HepG2 (cell line): Measurements from ENCODE around the gene ARL14EP. TPM values are rescaled to one million over a fixed set of nuclear protein-coding genes. Genes with fewer than 3 reads are reported as not detected.

Experiments used
- CAMTA2 ChIP-seq: sonication (generic); formaldehyde crosslinking; IDR thresholded peaks from 2 replicates; pipeline ENCODE4 v1.4.0; 2020; ENCODE audit warnings: mild to moderate bottlenecking, missing genetic modification reagents, borderline replicate concordance
- GATAD2A ChIP-seq: IDR thresholded peaks from 2 replicates; pipeline ENCODE4 v1.6.1; 2016
- SIN3A ChIP-seq: IDR thresholded peaks from 2 replicates; pipeline ENCODE4 v1.6.1; 2011; ENCODE audit warnings: low read depth, mild to moderate bottlenecking, control low read depth, low read length, borderline replicate concordance
- SNAI1 ChIP-seq: sonication (generic); formaldehyde crosslinking; IDR thresholded peaks from 2 replicates; pipeline ENCODE4 v1.5.0; 2020; ENCODE audit warnings: mild to moderate bottlenecking, missing genetic modification reagents, borderline replicate concordance
- TERF1 ChIP-seq: sonication (generic); formaldehyde crosslinking; IDR thresholded peaks from 2 replicates; pipeline ENCODE4 v1.8.0; 2022; ENCODE audit warnings: mild to moderate bottlenecking, missing genetic modification reagents, moderate library complexity
- ZBTB3 ChIP-seq: sonication (generic); formaldehyde crosslinking; IDR thresholded peaks from 2 replicates; pipeline ENCODE4 v1.4.0; 2020; ENCODE audit warnings: low read depth, mild to moderate bottlenecking, moderate library complexity, missing genetic modification reagents, borderline replicate concordance
- ZC3H4 ChIP-seq: sonication (generic); formaldehyde crosslinking; IDR thresholded peaks from 2 replicates; pipeline ENCODE4 v1.4.0; 2020; ENCODE audit warnings: missing genetic modification reagents, borderline replicate concordance
- ZNF501 ChIP-seq: sonication (generic); formaldehyde crosslinking; IDR thresholded peaks from 2 replicates; pipeline ENCODE4 v1.5.1; 2020; ENCODE audit warnings: mild to moderate bottlenecking, moderate library complexity, missing genetic modification reagents
- ZNF558 ChIP-seq: sonication (generic); formaldehyde crosslinking; IDR thresholded peaks from 2 replicates; pipeline ENCODE4 v1.9.0; 2022; ENCODE audit warnings: mild to moderate bottlenecking, missing genetic modification reagents, borderline replicate concordance
- ZNF768 ChIP-seq: sonication (generic); formaldehyde crosslinking; IDR thresholded peaks from 2 replicates; pipeline ENCODE4 v1.4.0; 2020; ENCODE audit warnings: missing genetic modification reagents
- ZNF839 ChIP-seq: sonication (generic); formaldehyde crosslinking; IDR thresholded peaks from 2 replicates; pipeline ENCODE4 v1.4.0; 2020; ENCODE audit warnings: missing genetic modification reagents, mild to moderate bottlenecking, borderline replicate concordance
- ZSCAN25 ChIP-seq: sonication (generic); formaldehyde crosslinking; IDR thresholded peaks from 2 replicates; pipeline ENCODE4 v1.8.0; 2022; ENCODE audit warnings: mild to moderate bottlenecking, missing genetic modification reagents
- polyA plus RNA-seq, 8 experiments: library from polyadenylated mRNA; depleted of rRNA in 3 of 8; stranded (reverse) in 7 of 8; unstranded in 1 of 8; fragments of >200 nt; fragmentation: Illumina TruSeq in 4 of 8; extraction: Trizol in 4 of 8; gene quantifications; 2 replicates each; pipeline versions ENCODE4 v1.2.1 to v1.2.3, GENCODE V29; 2011 to 2016; ENCODE audit warnings: low read depth in 4 of 8, missing spikeins in 1 of 8, mixed read lengths in 1 of 8; ENCODE audit not compliant: insufficient read depth in 1 of 8
- total RNA-seq, 5 experiments: library from RNA; depleted of rRNA; stranded (reverse); fragments of >200 nt; fragmentation: Illumina TruSeq; extraction: Trizol; gene quantifications; 2 replicates each; pipeline ENCODE4 v1.2.3, GENCODE V29; 2016; ENCODE audit warnings: low read depth in 1 of 5
- TF ChIP-seq, protein P1 (sequence below): sonication (generic); formaldehyde crosslinking; IDR thresholded peaks from 2 replicates; pipeline ENCODE4 v1.4.0; 2020; ENCODE audit warnings: missing genetic modification reagents
- TF ChIP-seq, protein P2 (sequence below): sonication (generic); formaldehyde crosslinking; IDR thresholded peaks from 2 replicates; pipeline ENCODE4 v1.4.0; 2020; ENCODE audit warnings: missing genetic modification reagents, borderline replicate concordance
- TF ChIP-seq, protein P3 (sequence below): IDR thresholded peaks from 2 replicates; pipeline ENCODE4 v1.6.1; 2016; ENCODE audit warnings: missing compliant biosample characterization, missing genetic modification reagents, borderline replicate concordance

Gene ARL14EP
- total and polyA plus RNA-seq, 2 of the 13 experiments (the other 11 are each of a cell fraction or from before 2014, with no cell fraction given): 9.8 to 15.4 TPM

DNA sequence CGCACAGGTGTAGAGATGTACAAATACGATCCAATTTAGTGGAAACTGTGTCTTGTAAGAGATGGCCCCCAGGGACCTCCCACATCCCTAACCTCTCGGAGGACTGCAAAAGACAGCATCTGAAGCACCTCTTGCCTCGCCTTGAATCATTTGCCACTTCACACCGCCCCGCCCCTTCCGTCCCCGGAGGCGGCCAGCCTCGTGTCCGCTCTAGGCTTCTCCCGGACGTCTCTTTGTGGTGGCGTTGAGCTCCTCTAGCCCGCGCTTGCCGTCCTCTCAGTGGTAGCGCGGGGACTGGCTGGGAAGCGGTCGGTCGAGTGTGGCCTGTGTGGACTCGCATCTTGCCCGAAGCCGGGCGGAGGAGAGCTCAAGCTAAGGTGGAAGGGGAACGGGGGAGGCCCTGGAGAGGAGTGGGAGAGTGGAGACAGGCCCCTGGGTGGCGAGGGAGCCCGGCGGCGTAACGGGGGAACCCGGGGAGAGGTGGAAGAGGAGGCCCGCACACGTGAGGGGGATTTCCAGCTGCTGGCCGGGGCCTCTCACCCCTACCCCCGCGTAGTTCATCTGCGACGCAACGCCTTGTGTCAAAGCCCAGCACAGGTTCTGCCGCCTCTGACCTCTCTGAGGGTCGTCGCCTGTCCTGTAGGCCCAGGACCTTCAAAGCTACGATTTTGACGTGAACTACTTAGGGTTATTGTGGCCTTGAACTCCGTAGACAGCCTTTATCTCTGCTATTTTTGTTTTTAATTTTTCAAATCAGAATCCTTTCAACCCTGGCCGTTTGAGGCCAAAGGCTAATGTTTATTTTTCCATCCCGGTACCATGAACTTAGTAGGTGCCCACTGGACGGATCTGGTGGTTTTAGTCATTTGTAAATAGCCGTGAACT lies at the start of gene ARL14EP (continued):
- TF ChIP-seq, protein P1, sequence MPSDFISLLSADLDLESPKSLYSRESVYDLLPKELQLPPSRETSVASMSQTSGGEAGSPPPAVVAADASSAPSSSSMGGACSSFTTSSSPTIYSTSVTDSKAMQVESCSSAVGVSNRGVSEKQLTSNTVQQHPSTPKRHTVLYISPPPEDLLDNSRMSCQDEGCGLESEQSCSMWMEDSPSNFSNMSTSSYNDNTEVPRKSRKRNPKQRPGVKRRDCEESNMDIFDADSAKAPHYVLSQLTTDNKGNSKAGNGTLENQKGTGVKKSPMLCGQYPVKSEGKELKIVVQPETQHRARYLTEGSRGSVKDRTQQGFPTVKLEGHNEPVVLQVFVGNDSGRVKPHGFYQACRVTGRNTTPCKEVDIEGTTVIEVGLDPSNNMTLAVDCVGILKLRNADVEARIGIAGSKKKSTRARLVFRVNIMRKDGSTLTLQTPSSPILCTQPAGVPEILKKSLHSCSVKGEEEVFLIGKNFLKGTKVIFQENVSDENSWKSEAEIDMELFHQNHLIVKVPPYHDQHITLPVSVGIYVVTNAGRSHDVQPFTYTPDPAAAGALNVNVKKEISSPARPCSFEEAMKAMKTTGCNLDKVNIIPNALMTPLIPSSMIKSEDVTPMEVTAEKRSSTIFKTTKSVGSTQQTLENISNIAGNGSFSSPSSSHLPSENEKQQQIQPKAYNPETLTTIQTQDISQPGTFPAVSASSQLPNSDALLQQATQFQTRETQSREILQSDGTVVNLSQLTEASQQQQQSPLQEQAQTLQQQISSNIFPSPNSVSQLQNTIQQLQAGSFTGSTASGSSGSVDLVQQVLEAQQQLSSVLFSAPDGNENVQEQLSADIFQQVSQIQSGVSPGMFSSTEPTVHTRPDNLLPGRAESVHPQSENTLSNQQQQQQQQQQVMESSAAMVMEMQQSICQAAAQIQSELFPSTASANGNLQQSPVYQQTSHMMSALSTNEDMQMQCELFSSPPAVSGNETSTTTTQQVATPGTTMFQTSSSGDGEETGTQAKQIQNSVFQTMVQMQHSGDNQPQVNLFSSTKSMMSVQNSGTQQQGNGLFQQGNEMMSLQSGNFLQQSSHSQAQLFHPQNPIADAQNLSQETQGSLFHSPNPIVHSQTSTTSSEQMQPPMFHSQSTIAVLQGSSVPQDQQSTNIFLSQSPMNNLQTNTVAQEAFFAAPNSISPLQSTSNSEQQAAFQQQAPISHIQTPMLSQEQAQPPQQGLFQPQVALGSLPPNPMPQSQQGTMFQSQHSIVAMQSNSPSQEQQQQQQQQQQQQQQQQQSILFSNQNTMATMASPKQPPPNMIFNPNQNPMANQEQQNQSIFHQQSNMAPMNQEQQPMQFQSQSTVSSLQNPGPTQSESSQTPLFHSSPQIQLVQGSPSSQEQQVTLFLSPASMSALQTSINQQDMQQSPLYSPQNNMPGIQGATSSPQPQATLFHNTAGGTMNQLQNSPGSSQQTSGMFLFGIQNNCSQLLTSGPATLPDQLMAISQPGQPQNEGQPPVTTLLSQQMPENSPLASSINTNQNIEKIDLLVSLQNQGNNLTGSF (CRISPR knock-in tag): no peak; the same call in 1 of the 2 replicates
- no peak for TF ChIP-seq TERF1
- no peak for TF ChIP-seq GATAD2A (CRISPR knock-in tag)
- TF ChIP-seq, protein P2, sequence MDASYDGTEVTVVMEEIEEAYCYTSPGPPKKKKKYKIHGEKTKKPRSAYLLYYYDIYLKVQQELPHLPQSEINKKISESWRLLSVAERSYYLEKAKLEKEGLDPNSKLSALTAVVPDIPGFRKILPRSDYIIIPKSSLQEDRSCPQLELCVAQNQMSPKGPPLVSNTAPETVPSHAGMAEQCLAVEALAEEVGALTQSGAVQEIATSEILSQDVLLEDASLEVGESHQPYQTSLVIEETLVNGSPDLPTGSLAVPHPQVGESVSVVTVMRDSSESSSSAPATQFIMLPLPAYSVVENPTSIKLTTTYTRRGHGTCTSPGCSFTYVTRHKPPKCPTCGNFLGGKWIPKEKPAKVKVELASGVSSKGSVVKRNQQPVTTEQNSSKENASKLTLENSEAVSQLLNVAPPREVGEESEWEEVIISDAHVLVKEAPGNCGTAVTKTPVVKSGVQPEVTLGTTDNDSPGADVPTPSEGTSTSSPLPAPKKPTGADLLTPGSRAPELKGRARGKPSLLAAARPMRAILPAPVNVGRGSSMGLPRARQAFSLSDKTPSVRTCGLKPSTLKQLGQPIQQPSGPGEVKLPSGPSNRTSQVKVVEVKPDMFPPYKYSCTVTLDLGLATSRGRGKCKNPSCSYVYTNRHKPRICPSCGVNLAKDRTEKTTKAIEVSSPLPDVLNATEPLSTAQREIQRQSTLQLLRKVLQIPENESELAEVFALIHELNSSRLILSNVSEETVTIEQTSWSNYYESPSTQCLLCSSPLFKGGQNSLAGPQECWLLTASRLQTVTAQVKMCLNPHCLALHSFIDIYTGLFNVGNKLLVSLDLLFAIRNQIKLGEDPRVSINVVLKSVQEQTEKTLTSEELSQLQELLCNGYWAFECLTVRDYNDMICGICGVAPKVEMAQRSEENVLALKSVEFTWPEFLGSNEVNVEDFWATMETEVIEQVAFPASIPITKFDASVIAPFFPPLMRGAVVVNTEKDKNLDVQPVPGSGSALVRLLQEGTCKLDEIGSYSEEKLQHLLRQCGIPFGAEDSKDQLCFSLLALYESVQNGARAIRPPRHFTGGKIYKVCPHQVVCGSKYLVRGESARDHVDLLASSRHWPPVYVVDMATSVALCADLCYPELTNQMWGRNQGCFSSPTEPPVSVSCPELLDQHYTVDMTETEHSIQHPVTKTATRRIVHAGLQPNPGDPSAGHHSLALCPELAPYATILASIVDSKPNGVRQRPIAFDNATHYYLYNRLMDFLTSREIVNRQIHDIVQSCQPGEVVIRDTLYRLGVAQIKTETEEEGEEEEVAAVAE (CRISPR knock-in tag): peak; percentile 38; the same call in 1 of the 2 replicates
- peak; percentile 88; the same call in 1 of the 2 replicates for TF ChIP-seq ZBTB3 (CRISPR knock-in tag)
- TF ChIP-seq ZNF501: peak; percentile 87
- peak; percentile 22; the same call in 1 of the 2 replicates for TF ChIP-seq SNAI1 (CRISPR knock-in tag)
- TF ChIP-seq, protein P3, sequence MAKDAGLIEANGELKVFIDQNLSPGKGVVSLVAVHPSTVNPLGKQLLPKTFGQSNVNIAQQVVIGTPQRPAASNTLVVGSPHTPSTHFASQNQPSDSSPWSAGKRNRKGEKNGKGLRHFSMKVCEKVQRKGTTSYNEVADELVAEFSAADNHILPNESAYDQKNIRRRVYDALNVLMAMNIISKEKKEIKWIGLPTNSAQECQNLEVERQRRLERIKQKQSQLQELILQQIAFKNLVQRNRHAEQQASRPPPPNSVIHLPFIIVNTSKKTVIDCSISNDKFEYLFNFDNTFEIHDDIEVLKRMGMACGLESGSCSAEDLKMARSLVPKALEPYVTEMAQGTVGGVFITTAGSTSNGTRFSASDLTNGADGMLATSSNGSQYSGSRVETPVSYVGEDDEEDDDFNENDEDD (CRISPR knock-in tag): peak; percentile 86
- TF ChIP-seq SIN3A: peak; percentile 75
- no peak for TF ChIP-seq ZC3H4
- no peak for TF ChIP-seq ZNF839 (CRISPR knock-in tag)
- TF ChIP-seq CAMTA2 (CRISPR knock-in tag): 0 out of 2 replicates have a peak, but pooled peaks have one; percentile 47
- TF ChIP-seq ZNF558 (CRISPR knock-in tag): peak; percentile 77; the same call in 1 of the 2 replicates
- peak; percentile 89 for TF ChIP-seq ZSCAN25
- peak; percentile 71; the same call in 1 of the 2 replicates for TF ChIP-seq ZNF768
